ENCODE measurements around the gene MN1. TPM values are rescaled to one million over a fixed set of nuclear protein-coding genes. Genes with fewer than 3 reads are reported as not detected.

The MN1 gene
- total RNA-seq, 1 donor from 2014 or later = 12.7 TPM

DNA sequence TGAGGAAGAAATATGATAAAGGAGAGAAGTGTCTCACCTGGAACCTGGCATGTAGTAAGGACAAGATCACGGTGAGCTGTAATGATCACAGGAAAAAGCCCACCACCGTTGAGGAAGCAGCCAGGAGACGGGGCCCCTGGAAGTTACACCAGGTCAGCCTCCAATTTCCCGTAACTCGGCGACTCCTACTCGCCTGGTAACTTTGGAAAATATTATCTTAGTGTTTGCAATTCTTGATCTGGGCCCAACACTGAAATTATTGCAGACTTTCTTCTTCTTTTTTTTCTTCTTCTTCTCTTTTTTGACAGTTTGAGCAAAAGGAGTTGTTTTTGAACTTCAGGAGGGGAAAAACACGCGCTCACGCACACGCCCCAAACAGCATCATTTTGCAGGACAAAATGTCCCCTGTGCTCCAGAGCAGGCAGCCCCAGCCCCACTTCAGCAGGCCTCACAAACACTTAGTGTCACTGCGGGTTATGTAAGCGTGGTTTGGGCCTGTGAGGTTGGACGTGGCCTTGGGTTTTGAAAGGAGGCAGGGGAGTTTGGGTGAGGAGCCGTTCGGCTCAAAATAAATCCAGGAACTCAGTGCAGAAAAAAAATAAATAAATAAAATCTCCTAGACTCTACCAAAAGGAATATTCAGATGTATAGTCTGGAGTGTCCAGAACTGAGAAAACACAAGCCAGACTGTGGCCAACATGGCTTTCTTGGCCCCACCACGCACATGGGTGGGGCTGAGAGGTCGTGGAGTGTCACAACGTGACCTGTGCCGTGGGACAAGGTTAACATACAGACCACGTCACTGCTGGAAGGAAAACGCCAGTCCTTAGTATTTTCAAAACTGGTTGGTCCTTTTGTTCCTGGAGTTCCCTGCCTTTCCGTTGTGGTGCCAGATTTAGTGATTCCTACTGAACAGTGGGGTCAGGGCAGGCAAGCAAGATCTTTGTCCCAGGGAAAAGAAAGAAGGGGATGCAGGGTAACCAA lies 26.3 kb upstream of the MN1 start:
- DNase-seq (ENCODE audit: extremely low read depth, low read depth, low spot score) = no peak

DNA sequence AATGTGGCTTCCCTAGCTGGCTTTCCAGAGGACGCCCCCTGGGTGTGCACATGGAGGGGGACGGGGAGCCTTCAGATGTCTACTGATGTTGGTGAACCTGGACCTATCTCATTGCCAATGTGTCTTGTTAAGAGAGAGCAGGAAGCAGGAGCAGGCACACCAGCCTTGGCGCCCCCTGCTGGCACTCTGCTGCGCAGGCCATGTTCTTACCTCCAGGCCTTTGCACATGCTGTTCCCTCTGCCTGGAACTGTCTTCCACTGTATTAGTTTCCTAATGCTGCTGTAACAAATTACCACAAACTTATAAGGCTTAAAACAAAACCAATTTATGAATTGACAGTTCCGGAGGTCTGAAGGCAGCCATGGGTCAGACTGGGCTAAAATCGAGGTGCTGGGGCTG lies 23.6 kb upstream of the MN1 start:
- no peak for DNase-seq (ENCODE audit: extremely low read depth, low read depth, low spot score)

- no peak for DNase-seq (ENCODE audit: extremely low read depth, low read depth, low spot score)
These were observed 21.7 kb upstream of the MN1 start for GRCh38 chr22:27823221-27823620.

GRCh38 chr22:27820896-27821866 lies 19.6 kb upstream of the MN1 start:
- DNase-seq (ENCODE audit: extremely low read depth, low read depth, low spot score) = no peak

GRCh38 chr22:27816552-27816951 lies 15.0 kb upstream of the MN1 start:
- DNase-seq (ENCODE audit: extremely low read depth, low read depth, low spot score) = no peak

DNA sequence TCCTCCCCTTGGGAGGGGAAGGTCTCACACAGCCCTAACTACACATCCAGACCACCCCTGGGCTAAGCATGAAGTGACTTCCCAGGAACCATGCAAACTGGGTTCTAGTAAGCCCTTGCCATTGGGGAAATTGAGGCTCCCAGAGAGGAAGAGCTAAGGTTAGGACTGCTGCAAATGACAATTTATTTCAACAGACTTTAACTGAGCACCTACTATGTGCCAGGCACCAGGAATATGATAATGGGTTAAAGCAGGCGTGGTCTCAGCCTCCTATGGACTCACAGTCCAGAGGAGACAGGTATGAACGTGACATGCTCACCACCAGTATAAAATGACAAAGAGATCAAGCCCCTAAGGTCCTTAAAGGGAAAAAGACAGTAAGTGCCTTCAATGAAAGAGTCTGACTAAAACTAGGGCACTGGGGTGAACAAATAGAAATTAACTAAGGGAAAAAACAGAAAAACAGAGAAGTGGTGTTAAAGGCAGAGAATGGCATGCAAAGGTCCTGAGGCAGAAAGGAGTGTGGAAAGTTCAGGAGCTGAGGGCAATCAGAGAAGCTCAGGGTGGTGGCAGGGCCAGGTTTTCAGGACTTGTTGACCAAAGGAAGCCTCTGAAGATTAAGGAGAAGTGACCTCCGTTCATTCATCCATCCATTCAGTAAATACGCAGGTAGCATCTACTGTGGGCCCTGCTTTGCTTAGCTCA lies 14.4 kb upstream of the MN1 start:
- DNase-seq (ENCODE audit: extremely low read depth, low read depth, low spot score) = no peak

DNA sequence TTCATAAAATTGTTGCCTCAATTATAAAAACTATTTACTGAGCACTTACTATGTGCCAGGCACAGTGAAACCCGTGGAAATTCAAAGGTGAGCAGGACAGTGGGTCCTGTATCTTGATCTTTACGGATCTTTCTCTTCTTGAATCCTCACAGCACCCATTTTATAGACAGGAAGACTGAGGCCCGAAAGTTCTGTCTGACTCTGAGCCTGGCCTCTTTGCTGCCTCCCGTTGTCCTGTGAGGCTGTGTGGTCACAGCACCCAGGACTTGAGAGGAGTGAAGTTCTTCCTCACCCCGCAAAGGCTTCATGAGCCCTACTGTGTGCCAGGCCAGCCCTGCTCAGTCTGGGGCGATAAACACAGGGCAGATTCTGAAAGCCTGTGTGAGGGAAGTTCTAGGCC lies 13.4 kb upstream of the MN1 start:
- no peak for DNase-seq (ENCODE audit: extremely low read depth, low read depth, low spot score)

DNA sequence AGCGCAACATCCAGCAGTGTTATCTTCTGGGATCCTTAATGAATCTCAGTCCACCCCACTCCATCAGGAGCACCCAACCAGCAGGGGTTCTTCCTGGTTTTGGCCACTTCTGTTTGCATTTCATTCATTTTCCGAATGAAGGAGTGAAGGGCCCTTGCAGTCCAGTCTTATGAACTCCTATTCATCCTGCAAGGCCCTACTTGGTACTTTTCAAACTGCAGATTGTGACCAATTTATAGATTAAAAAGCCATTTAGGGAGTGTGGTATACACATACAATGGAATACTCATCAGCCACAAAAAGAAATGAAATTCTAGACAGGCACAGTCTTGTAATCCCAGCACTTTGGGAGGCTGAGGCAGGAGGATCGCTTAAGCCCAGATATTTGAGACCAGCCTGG lies 10.2 kb upstream of the MN1 start:
- no peak for DNase-seq (ENCODE audit: extremely low read depth, low read depth, low spot score)

DNA sequence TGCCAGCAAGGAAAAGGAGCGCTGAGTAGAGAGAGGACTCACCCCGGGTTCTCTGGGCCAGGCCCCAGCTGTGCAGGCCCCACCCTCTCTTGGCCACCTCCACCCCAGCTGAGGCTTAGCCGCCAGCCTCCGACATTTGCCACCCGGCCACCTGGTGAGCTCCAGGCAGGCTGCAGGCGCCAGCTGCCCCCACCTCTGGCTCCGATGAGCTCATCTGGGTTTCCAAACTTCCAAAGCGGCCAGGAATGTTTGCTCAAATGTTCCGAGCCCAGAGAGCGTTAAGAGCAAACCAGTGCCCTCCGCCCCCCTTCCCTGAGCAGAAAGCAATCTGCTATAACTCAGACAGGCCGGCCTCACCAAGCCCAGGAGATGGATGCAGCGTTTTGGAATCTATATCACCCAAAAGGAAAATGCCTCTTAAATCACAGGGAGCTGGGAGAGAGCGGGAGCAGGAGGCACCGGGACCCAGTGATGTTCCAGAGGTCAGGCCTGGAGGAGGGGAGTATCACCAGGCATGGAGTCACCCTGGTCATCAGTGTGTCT lies 9.1 kb upstream of the MN1 start:
- no peak for DNase-seq (ENCODE audit: extremely low read depth, low read depth, low spot score)

DNA sequence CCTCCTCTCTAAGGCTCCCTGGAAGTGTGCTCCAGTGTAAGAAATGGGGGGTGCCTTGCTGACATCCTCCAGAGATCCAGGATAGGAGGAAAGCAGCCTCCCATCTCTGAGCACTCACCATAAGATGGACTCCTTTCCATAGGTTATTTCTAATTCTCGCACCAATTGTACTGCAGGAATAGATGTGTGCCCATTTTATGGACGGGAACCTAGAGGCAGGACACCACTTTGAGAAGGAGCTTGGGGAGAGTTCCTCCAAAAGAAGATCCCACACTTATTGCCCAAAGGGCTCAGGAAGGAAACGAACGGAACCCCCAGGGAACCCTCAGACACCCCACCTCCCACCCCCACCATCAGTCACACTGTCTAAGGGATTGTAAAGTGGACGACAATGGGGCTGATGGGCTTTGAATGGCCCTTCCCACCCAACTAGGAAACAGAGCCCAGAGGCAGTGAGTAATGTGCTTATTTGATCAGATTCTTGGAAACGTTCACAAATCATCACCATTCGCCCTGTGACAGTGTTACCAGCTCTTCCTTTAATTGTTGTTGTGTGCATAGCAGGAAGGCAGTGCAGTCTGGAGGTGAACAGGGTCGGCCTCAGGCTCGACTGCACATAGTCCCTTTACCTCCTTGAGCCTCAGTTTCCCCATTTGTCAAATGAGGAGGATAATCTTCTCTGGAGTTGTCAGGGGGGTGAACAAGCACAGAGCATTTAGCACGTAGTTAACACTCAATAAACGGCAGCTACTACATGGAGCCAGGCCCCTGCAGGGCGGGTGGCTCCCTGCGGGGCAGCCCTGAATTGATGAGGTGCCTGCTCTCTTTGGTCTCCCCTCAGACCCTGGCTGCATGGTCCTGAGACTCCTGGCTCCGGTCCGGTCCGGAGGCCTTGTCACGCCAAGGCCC lies 8.4 kb upstream of the MN1 start:
- DNase-seq (ENCODE audit: extremely low read depth, low read depth, low spot score) = no peak

DNA sequence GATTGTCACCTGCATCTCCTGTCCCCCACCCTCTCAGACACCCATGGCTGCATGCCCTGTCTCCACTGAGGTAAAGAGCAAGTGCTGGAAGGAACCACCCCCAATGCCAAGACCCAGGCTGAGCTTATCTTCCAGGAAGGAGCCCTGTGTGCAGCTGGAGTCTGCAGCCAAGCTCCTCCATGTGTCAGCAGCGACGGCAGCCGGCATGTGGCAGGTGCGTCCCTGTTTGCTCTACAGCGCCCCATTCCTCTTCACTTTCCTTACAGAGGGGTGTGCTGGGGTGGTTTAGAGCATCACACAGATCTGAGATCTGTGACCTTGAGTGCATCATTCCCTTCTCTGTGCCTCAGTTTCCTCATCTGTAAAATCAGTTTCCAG lies 7.7 kb upstream of the MN1 start:
- DNase-seq (ENCODE audit: extremely low read depth, low read depth, low spot score) = no peak

DNA sequence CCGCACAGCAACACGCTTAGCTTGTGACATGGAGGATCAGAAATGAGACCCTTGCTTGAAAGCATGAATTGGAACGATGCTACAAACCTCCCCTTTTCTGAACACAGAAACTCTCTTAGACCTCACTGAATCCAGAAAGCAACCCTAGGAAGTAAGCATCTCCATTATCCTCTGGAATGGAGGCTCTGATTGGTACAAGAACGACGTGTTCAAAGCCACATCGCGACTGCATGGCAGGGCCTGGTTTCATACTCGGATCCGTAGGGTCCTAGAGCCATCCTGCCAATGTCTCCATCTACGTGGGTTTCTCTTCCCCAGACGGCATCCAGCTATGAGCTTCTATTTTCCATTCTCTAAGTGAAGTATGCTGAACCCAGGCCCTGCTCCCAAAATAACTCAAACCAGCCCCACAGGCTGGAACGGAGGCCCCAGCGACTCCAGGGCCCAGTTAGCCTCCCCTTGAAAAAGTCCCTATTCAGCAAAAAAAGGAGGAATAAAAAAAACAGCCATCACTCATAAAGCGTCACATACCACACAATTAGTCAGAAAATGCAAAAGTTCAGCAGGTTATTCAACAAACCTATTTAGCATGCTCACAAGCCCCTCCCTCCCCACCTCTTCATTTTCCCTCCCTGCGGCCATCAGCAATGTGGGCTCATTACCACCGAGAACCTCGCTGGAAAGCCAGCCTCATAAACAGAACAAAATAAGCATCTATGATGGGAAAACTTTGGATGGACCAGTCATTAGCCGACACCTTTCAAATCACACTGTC lies 7.1 kb upstream of the MN1 start:
- no peak for DNase-seq (ENCODE audit: extremely low read depth, low read depth, low spot score)

DNA sequence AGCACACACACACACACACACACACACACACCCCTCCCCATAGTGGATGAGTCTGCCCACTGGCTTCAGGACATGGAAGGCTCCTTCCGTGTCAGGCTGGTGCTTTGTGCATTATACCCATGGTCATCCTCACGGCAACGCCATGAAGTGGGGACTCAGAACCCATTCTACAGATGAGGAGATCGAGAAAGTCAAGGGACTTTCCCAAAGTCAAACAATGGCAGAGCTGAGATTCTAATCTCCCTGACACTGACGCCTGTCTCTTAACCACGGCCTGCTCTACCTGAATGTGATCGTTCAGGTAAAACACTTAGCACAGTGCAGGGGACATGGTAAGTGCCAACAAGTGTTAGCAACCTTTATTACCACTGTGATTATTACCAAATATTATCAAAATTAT lies 4.3 kb upstream of the MN1 start:
- DNase-seq (ENCODE audit: extremely low read depth, low read depth, low spot score) = no peak

DNA sequence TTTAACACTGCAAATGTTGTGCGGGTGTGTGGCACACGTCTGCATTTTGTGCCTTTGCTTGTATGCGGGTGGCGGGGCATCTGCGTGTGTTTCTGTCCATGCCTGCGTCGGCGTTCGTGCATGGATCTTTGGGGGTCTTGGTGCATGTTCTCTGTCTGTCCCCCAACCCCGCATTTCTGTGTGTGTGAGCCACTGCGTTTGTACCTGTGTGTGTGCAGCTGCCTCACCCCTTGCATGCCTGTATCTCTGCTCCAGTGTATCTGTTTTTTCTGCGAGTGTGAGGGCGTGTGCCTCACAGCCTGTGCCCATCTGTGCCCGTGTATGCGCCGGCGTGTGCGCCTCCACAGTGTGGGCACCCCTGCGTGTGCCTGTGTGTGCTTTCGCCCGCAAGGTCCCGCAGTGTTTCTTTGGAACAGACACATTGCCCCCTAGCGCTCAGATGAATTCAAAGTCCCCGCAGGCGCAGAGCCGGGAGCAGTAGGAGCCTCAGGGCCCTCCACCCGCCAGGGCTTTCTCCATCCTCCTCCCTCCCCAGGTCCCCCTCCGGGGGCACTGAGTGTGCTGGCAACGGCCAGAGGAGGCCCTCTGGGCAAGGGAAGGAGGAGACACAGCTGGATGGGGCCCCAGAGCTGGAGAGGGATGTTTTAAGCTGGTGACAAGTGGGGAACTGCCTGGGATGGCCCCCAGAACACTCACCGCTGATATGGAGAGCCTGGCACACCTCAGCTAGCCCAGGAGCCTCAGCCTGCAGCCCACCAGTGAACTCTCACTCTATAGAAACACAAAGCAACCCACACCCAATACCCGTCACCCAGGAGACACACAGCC lies 3.1 kb upstream of the MN1 start:
- no peak for DNase-seq (ENCODE audit: extremely low read depth, low read depth, low spot score)

DNA sequence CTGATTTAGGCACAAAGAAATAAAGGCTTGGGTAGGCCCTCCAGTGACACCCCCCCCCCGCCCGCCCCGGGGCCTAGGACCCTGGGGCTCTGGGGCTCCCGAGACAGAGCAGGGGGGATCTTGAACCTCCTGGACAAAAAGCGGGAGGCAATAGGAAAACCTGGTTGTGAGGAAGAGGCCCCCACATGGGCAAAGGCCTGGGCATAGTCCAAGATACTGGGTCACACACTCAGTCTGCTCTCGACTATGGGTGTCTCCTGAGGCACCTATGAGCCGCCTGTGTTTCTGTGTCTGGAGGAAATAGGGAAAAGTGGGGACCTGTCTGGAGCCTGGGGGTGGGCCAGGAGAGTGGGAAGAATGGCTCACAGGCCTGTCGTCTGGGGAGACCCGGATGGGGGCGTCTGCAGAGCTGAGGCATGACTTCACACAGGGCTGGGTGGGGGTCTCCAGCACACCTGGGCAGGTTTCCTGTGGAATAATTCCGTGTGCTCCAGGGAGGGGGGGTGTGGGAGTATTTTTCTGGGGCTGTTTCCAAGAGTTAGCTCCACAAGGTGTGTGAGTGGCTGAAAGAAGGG lies 2.4 kb upstream of the MN1 start:
- no peak for DNase-seq (ENCODE audit: extremely low read depth, low read depth, low spot score)

DNA sequence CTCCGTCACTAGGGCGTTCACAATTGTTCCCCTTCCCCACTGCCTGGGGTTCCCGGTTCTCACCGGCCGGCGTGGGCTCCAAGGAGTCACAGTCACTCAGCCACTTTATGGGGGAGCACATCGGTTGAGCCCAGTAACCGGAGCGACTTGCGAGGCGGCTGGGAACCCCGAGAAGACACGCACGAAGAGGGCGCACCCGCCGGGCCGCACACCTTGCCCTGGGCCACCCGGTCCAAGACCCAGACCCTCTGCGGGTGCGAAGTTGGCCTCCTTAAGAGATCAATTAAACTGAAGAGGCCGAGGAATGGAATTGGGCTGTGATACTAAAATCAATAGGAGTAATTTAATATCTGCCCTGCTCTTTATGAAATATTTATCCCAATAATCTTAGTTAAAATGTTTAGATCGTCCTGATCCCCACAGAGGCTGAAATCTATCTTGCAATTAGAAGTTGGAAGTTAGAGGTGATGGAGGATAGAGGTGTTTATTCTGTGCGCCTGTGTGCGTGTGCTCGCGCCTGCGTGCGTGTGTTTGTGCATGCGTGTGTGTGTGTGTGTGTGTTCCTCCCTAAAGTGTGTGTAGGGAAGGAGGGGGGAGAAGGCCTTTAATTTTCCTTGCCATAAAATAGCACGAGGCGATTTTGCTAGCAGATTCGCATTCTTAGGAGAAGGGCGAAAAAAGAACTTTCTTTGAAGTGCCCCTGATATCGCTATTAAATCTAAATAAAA lies 954 bp upstream of the MN1 start:
- no peak for DNase-seq (ENCODE audit: extremely low read depth, low read depth, low spot score)

GRCh38 chr22:27801202-27801615 lies 347 bp downstream of the MN1 start:
- no peak for DNase-seq (ENCODE audit: extremely low read depth, low read depth, low spot score)

All from glomerular endothelial cell (primary cell).